SK-N-SH (cell line): ENCODE results near the gene TOX2.

Source experiments
- CTCF ChIP-seq: fragments of 200-600 bp; sonication (generic); IDR thresholded peaks from 2 replicates; pipeline ENCODE4 v1.6.1; 2017; ENCODE audit warnings: antibody characterized with exemption, mild to moderate bottlenecking, moderate library complexity
- TF ChIP-seq, protein P1 (sequence below): fragments of 150-350 bp; IDR thresholded peaks from 2 replicates; pipeline ENCODE4 v1.6.1; 2016; ENCODE audit warnings: mild to moderate bottlenecking, low read depth, low read length

GRCh38 chr20:44085616-44086434 lies 171.2 kb downstream of the TOX2 start:
- no peak for TF ChIP-seq CTCF
- TF ChIP-seq, protein P1, sequence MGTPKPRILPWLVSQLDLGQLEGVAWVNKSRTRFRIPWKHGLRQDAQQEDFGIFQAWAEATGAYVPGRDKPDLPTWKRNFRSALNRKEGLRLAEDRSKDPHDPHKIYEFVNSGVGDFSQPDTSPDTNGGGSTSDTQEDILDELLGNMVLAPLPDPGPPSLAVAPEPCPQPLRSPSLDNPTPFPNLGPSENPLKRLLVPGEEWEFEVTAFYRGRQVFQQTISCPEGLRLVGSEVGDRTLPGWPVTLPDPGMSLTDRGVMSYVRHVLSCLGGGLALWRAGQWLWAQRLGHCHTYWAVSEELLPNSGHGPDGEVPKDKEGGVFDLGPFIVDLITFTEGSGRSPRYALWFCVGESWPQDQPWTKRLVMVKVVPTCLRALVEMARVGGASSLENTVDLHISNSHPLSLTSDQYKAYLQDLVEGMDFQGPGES, result no peak
